ENCODE data around the gene IGSF3.
A peak's percentile ranks its signal among the peaks of the same experiment; 100 is the strongest.

The IGSF3 gene

DNA sequence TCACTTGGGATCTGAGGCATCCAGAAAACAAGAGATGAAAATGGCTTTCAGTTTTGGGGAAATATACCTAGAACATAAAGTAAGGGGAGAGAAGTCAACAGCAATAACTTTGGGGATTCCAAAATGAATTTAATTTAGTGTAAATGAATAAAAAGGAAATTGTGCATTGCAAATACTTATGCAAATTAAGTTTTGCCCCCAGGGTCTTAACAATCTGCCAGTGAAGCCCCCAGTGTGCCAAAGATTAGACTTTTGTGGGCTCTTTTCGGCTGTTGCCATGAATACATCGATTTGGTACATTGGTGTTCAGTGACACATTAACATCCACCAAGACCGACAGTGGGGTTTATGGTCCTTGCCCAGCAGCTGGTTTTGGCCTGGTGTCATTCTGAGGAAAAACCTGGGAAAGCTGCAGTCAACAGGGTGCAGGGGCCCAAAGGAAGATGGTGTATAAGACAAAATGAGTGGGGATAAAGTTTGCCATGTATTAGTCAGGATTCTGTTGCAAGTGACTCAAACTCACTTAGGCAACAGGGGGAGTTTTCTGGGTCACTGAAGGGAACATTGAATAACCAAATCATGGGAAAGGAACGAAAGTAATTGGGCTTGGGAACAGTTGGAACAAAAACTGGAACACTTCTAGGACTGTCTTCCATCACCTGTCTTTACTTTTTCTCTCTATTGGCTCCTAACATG, 30.2 kb upstream of the IGSF3 start:
- Mint-ChIP-seq H3K36me3 (no peaks in the 10 kb centered on the region), H3K4me3 (no peak overlapping the region)
- ATAC-seq (replicated peaks): no peak

GRCh38 chr1:116694524-116694923, 27.0 kb upstream of the IGSF3 start:
- Mint-ChIP-seq H3K4me1 (peaks cover 0 to 1% of the 10 kb centered on the region in 2 donors), H3K4me3 (no peak overlapping the region), H3K27me3 (no peaks in the 10 kb centered on the region), H3K36me3 (no peaks in the 10 kb centered on the region), H3K9me3 (no peaks in the 10 kb centered on the region), H3K27ac (no peak overlapping the region)
- DNase-seq: no peak
- no peak for ATAC-seq (replicated peaks)

More for the DNA sequence above, 30.2 kb upstream of the IGSF3 start:
- Mint-ChIP-seq H3K27me3 (no peaks in the 10 kb centered on the region), H3K27ac (no peak overlapping the region), H3K4me1 (peaks cover 0 to 1% of the 10 kb centered on the region in 2 donors), H3K9me3 (no peaks in the 10 kb centered on the region)
- no peak for DNase-seq

GRCh38 chr1:116693759-116694480, 26.4 kb upstream of the IGSF3 start:
- Mint-ChIP-seq H3K27me3 (no peaks in the 10 kb centered on the region), H3K4me1 (peaks cover 0 to 1% of the 10 kb centered on the region in 2 donors), H3K9me3 (no peaks in the 10 kb centered on the region), H3K36me3 (no peaks in the 10 kb centered on the region), H3K27ac (no peak overlapping the region), H3K4me3 (no peak overlapping the region)
- no peak for DNase-seq
- ATAC-seq (replicated peaks): no peak

GRCh38 chr1:116692879-116693278, 25.3 kb upstream of the IGSF3 start:
- no peaks in the 10 kb centered on the region for H3K36me3 Mint-ChIP-seq
- no peaks in the 10 kb centered on the region for H3K27me3 Mint-ChIP-seq
- H3K27ac Mint-ChIP-seq: no peak overlapping the region
- H3K4me1 Mint-ChIP-seq: peaks cover 0 to 1% of the 10 kb centered on the region in 2 donors
- no peaks in the 10 kb centered on the region for H3K9me3 Mint-ChIP-seq
- H3K4me3 Mint-ChIP-seq: no peak overlapping the region
- ATAC-seq (replicated peaks): no peak
- no peak for DNase-seq

- DNase-seq (no peak), ATAC-seq (replicated peaks) (no peak)
- Mint-ChIP-seq H3K9me3 (no peaks in the 10 kb centered on the region), H3K4me1 (peaks cover 0 to 3% of the 10 kb centered on the region in 2 donors), H3K4me3 (no peak overlapping the region), H3K36me3 (no peaks in the 10 kb centered on the region), H3K27me3 (no peaks in the 10 kb centered on the region), H3K27ac (no peak overlapping the region)
Observed at GRCh38 chr1:116690849-116691406, 23.4 kb upstream of the IGSF3 start.

DNA sequence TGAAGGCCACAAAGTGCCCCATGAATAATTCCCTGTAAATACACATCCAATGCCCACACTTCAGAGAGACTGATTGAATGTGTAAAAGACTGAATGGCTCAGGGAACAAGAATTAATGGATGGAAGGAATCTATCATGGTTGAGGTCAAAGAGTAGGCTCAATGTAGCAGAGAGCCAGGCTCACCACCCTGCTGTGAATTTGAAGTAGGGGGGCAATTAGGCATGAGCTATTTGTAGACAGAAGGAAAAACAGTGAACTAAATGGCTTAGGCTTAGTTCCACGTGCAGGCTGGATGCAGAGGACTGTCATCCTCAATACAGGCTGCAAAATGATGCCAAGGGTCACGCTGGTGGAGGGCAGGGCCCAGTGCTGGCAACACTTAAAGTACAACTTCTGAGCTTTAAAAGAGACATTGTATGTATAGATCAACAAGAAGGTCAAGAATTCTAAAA, 22.9 kb upstream of the IGSF3 start:
- Mint-ChIP-seq H3K27ac (no peak overlapping the region), H3K36me3 (no peaks in the 10 kb centered on the region), H3K9me3 (no peaks in the 10 kb centered on the region), H3K4me3 (no peak overlapping the region), H3K27me3 (no peaks in the 10 kb centered on the region), H3K4me1 (peaks cover 0 to 6% of the 10 kb centered on the region in 2 donors)
- no peak for ATAC-seq (replicated peaks)
- no peak for DNase-seq

DNA sequence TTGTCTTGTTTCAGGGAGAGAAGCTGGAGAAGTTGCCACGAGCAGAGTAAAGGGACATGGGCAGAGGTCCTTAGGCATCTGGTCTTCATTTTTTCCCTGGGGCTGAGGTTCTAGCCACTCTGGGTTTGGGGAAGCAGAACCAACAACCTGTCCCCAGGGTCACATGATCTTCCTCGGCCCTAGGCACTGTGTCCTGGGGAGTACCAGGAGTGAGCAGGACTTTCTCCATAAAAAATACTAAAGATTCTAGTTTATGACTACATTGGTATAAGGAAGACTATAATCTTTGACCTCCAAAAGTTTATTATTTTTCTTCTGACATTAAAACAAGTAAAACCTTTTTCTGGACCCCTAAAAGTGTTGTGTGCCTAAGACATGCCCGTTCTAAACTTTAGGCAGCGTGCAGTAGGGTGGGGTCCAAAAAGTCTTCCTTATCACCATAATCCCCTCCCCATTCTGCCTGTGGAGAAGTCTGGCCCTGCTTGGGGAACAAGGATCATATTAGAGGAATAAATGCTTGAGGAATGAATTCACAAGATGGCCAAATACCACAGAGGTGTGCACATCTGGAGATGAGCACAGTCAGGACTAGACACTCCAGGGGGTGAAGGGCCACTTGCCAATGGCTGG, 19.3 kb upstream of the IGSF3 start:
- no peaks in the 10 kb centered on the region for H3K36me3 Mint-ChIP-seq
- peaks cover 0 to 6% of the 10 kb centered on the region in 2 donors for H3K4me1 Mint-ChIP-seq
- H3K27ac Mint-ChIP-seq: no peak overlapping the region
- H3K4me3 Mint-ChIP-seq: no peak overlapping the region
- no peaks in the 10 kb centered on the region for H3K27me3 Mint-ChIP-seq
- ATAC-seq (replicated peaks) (no peak), DNase-seq (no peak)
- no peaks in the 10 kb centered on the region for H3K9me3 Mint-ChIP-seq

DNA sequence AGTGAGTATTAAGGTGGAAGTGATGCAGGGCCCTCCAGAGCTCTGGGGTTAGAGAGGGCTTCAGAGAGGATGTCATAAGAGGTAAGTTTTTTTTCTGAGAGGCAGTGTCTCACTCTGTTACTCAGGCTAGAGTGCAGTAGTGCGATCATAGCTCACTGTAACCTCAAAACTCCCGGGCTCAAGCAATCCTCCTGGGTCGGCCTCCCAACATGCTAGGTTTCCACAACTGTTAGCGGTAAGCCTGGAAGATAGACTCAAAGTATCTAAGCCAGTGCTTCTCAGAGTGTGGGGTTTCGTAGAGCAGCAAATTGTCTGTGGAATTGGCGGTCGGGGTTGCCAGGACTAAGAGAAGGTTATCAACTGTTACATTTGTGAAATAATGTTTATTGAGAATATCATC, 18.6 kb upstream of the IGSF3 start:
- no peak overlapping the region for H3K4me3 Mint-ChIP-seq
- H3K27ac Mint-ChIP-seq: no peak overlapping the region
- ATAC-seq (replicated peaks) (no peak), DNase-seq (no peak)
- no peaks in the 10 kb centered on the region for H3K36me3 Mint-ChIP-seq
- H3K4me1 Mint-ChIP-seq: peaks cover 0 to 6% of the 10 kb centered on the region in 2 donors
- H3K9me3 Mint-ChIP-seq: no peaks in the 10 kb centered on the region
- H3K27me3 Mint-ChIP-seq: no peaks in the 10 kb centered on the region

DNA sequence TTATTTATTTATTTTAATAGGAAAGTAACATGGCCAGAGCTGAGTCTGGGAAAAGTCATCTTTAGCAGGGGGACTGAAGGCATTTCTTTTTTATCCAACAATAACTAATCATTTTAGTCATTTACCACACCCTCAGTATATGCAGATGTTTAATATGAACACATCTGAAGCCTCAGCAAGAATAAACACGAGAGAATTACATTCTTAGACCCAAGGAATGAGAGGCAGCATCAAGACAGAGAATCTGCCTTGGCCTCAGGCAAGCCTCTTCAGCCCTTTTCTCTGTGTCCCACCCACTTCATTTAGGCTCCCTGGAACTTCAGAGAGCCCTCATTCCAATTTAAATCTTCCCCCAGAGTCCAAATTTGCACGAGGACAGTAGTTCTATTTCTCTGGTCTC, 17.0 kb upstream of the IGSF3 start:
- no peak overlapping the region for H3K27ac Mint-ChIP-seq
- H3K4me3 Mint-ChIP-seq: no peak overlapping the region
- ATAC-seq (replicated peaks): no peak
- H3K9me3 Mint-ChIP-seq: no peaks in the 10 kb centered on the region
- no peaks in the 10 kb centered on the region for H3K27me3 Mint-ChIP-seq
- H3K4me1 Mint-ChIP-seq: peaks cover 0 to 6% of the 10 kb centered on the region in 2 donors
- H3K36me3 Mint-ChIP-seq: no peaks in the 10 kb centered on the region
- DNase-seq: no peak

DNA sequence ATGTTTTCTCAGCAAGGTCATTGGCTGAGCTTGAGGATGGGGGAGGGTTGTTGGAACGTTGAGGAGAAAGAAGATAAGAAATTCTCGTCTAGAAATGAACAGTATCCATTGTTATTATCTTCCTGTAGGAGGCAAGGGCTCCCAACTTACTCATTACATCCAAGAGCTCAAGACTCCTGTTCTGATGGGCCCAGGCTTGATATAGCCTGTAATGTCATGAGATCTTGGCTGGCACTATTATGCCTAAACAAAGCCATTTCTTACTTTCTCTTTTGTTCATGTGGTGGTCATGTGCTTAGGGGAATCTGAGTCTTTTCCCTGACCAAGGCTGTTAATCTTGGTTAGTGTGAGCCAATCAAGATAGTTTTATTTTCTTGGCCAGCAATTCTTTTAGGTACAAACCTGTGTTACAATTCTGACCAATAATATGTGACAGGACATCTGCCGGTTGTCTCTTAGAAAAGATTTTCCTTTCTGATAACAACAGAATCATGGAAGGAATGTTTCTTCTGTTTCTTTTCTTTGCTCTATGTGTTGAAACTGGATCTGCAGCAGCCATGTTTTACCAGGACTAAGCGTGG, 15.2 kb upstream of the IGSF3 start:
- no peak for ATAC-seq (replicated peaks)
- Mint-ChIP-seq H3K4me1 (peaks cover 0 to 8% of the 10 kb centered on the region in 2 donors), H3K4me3 (no peak overlapping the region), H3K36me3 (no peaks in the 10 kb centered on the region), H3K27ac (no peak overlapping the region), H3K27me3 (peaks cover 5 to 6% of the 10 kb centered on the region in 2 donors), H3K9me3 (no peaks in the 10 kb centered on the region)
- DNase-seq: no peak

DNA sequence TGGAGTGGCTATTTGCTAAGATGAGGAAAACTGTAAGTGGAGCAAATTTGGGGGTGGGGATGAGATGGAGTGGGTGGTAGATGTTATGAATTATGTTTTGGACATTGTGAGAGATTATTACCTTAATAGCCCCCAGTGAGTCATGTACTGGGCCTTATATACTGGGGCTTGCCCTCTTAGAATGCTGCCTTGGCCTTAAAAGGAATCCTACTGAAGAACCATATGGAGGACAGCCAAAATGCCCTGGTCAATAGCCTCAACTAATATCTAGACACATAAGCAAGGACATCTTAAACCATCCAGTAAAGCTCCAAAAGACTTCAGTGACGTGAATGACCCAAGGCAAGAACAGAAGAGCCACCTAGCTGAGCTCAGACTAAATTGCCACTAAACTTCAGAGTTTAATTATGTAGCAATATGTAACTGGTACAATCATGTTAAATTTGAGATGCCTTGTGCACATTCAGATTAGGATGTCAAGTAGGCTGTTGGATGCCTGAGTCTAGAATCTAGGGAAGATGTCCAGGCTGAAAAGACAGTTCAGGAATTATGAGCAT, 13.9 kb upstream of the IGSF3 start:
- Mint-ChIP-seq H3K4me1 (peaks cover 4 to 17% of the 10 kb centered on the region in 2 donors), H3K27ac (no peak overlapping the region), H3K4me3 (no peak overlapping the region), H3K9me3 (no peaks in the 10 kb centered on the region), H3K36me3 (no peaks in the 10 kb centered on the region), H3K27me3 (peaks cover 5 to 6% of the 10 kb centered on the region in 2 donors)
- DNase-seq: no peak
- ATAC-seq (replicated peaks): no peak

DNA sequence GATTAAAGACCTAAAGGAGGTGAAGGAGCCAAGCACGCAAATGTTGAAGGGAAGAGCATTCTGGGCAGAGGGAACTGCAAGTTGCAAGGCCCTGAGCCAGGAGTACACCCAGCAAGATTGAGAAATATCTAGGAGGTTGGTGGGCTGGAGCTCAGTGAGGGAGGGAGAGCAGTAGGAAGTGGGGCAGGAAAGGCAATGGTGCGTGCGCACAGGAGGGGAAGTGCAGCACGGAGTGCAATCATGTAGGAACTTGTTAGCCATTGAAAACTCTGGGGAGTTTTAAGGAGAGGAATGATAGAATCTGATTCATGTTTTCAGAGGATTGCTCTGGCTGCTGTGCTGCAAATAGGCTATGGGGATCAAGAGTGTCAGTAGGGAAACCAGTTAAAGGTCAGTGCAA, 13.2 kb upstream of the IGSF3 start:
- ATAC-seq (replicated peaks) (peak in 1 of 2 donors; percentile 25), DNase-seq (no peak)
- Mint-ChIP-seq H3K36me3 (no peaks in the 10 kb centered on the region), H3K9me3 (no peaks in the 10 kb centered on the region), H3K27ac (no peak overlapping the region), H3K4me1 (peaks cover 5 to 12% of the 10 kb centered on the region in 2 donors), H3K27me3 (peaks cover 5 to 6% of the 10 kb centered on the region in 2 donors), H3K4me3 (no peak overlapping the region)

- Mint-ChIP-seq H3K27me3 (peaks cover 6 to 7% of the 10 kb centered on the region in 2 donors), H3K36me3 (no peaks in the 10 kb centered on the region), H3K4me1 (peaks cover 5 to 11% of the 10 kb centered on the region in 2 donors), H3K9me3 (no peaks in the 10 kb centered on the region), H3K27ac (no peak overlapping the region), H3K4me3 (no peak overlapping the region)
- DNase-seq: no peak
- no peak for ATAC-seq (replicated peaks)
Observed at GRCh38 chr1:116679828-116680628, 12.5 kb upstream of the IGSF3 start.

Measured in stimulated activated naive B cell treated with anti-CD40 and anti-IgM and Interleukin-4, amounts not matched to agents 10 μg/mL and 1 μg/mL and 100 μg/mL, for 72 hours (primary cell).